Measurements from ENCODE around the gene AGBL5. TPM values are rescaled to one million over a fixed set of nuclear protein-coding genes. Genes with fewer than 3 reads are reported as not detected.

The AGBL5 gene
- polyA plus RNA-seq, 1 donor: 18.8 TPM

DNA sequence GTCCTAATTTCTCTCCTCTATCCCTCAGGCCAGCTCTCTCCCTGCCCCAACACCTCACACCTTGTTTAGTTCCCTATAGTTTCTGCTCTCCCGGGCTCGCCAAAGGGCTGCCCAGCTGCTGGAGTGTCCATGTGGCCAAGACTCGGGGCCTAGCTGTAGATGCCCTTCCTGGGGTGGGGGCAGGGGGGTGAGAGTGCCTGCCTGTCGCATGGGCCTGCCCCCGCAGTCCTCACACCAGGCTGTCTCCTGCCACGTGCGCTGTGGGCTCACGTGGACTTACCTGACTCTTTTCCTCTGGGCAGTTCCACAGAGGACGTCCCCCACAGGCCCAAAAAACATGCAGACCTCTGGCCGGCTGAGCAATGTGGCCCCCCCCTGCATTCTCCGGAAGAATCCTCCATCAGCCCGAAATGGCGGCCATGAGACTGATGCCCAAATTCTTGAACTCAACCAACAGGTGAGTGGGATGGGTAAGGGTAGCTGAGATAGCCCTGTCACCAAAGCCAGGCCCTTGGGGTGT, 26.1 kb upstream of the AGBL5 start:
- DNase-seq: no peak

DNA sequence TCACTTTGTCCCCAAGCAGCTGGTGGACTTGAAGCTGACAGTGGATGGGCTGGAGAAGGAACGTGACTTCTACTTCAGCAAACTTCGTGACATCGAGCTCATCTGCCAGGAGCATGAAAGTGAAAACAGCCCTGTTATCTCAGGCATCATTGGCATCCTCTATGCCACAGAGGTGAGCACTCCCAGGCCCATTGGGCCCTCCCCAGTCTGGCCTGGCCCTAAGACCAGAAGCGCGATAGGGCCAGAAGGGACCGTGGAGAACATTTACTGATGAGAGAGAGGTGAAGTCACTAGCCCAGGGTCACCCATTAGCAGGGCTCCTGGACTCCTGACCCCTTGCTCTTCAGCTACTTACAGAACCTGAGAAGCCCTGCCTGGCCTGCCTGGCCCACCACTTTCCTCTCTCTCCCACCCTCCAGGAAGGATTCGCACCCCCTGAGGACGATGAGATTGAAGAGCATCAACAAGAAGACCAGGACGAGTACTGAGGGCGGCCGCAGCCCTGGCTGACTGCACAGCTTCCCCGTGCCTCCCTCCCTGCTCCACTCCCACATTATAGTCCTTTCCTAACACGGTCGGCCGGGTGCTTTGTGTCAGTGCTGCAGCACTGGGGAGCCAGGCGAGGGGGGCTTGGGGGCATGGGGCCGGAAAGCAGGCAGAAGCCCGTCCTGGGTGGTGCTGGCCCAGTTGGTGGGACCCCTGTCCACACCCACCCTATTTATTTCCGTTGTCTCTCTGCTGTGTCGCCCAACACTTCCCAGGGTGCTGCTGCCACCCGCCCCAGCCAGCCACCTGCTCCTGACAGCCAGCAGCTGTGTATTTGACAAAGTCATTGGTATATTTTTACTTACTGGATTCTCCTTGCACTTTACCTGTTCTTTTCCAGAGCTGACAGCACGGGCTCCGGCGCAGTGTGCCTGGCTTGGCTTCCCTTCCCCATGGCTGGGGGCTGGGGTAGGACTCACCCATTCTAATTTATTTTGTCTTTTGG, 25.3 kb upstream of the AGBL5 start:
- no peak for DNase-seq

DNA sequence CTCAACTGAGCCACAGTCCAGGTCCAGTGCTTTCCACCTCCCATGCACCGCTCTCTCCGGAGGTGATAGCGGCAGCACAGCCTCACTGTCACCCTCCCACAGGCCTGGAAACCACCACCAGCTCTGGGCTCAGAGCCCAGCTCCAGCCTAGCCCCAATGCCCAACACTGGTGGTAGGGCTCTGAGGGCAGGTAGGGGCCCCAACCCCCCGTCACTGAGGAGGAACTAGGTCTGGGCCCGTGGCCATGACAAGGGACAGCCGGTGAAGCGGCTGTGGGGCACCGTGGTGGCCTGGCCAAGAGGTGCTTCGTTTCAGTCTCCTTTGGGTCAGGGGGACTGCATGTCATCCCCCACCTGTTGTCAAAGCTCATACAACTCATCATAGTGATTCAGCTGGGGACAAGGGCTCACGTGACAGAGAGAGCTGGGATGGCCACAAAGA, 24.2 kb upstream of the AGBL5 start:
- no peak for DNase-seq

DNA sequence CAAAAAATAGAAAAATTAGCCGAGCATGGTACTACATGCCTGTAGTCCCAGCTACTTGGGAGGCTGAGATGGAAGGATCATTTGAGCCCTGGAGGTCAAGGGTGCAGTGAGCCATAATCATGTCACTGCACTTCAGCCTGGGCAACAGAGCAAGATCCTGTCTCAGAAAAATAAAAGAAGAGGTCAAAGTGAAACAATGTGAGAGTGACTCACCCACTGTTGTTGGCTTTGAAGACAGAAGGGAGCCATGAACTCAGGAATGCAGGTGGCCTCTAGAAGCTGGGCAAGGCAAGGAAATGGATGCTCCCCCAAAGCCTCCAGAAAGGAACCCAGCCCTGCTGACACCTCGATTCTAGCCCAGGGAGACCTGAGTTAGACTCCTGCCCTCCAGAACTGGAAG, 22.4 kb upstream of the AGBL5 start:
- DNase-seq: no peak

DNA sequence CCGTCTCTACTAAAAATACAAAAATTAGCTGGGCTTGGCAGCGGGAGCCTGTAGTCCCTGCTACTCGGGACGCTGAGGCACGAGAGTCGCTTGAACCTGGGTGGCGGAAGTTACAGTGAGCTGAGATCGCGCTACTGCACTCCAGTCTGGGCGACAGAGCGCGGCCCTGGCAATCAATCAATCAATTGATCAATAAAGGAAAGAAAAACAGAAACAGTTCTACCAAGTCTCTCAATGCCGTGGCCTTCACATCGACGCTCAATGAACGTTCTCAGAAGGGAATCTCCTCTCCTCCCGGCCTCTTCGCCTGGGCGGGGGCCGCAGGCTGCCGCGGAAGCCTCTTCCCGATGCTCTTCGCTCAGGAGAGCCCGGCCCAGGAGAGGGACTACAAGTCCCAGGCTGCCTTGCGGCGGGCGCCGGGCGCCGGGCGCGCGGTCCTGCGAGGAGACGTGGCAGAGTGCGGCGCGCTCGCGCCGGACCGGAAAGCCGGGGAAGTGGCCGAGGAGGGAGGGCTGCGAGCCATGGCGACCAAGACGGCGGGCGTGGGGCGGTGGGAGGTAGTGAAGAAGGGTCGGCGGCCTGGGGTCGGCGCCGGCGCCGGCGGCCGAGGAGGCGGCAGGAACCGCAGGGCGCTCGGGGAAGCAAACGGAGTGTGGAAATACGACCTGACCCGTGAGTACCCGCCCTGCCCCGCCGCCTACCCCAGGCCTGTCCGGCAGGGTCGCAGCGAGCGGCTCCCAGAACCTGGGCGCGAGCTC, 18.8 kb upstream of the AGBL5 start, which contains the start of gene TMEM214:
TSS of gene TMEM214 (plus strand) at position 471 of the 758 bp plus-strand sequence. CDS start at position 522, 51 bp downstream.
- DNase-seq: peak; percentile 93

DNA sequence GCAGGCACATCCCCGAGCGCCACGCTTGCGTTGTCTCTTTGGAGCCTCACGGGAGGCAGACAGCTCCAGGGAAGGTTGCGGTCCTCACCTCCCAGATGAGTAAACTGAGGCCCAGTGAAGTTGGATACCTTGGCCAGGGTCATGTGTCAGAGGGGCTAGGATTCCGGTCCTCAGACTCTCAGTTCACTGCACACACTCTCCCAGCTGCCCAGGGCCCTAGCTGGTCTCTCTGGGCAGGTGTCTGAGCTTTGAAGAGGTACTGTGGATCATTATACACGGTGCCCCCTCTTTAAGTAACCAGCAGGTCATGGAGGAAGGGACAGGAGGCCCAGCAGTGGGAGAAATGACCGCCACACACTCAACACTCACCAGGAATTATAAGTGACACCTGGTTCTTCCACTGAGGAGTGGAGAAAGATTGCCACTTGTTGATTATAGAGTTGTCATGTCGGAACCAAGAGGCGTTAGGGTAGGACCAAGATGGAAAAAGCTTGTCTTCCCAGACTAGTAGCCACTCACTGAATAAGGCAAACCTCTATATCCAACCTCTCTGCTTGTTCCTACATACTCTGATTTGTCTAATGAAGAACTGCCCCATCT, 18.1 kb upstream of the AGBL5 start:
- no peak for DNase-seq

DNA sequence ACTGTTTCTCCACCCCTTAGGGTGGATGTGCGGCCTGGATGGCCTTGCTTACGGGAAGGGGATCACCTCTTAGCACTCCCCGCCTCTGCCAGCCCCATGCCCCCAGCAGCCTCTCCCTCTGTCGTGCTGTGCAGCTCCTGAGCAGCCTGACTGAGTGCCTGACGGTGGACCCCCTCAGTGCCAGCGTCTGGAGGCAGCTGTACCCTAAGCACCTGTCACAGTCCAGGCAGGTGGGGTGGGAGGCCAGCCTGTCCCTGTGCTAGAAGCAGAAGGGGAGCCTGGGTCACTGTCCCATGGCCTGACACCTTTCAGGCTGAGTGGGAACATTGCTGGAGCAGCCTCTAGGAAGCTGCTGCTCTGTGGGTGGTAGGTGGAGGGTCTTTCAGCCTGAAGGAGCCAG, 13.5 kb upstream of the AGBL5 start:
- DNase-seq: no peak

DNA sequence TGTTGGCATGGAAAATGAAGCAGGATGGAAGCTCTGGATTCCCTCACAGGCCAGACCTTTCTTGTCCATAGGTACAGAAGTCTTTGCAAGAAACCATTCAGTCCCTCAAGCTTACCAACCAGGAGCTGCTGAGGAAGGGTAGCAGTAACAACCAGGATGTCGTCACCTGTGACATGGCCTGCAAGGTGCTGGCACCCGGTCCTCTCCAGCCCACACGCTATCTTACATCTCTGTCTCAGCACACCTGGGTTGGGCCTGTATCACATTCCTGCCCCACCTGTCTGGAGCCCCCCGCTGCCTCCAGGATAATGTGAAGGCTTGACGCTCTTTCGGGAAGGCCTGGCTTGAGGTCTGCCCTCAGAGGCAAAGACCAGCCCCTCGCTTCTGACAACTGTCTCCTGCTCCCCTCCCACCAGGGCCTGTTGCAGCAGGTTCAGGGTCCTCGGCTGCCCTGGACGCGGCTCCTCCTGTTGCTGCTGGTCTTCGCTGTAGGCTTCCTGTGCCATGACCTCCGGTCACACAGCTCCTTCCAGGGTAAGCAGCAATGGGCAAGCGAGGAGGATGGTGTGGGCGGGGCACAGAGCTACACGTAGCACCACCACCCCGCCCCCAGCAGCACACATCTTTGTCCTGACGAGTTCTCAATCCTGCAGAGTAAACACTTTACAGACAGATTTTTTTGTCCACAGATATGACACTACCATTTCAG, 12.7 kb upstream of the AGBL5 start:
- DNase-seq: no peak

DNA sequence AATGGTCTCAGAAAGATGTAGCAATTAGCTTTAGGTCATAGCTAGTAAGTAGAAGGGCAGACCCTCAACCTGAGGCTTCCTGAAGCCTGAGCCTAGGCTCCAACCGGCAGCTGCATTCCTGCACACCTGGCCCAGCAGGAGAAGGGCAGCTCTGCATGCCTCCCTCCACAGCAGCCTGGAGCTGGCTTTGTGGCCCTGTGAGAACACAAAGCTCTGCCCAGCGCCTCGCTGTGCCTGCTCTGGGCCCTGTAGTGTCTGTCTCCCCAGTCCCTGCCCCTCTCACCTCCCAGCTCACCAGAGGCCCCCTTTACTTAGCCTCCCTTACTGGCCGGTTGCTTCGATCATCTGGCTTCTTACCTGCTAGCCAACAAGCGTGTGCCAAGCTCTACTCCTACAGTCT, 12.0 kb upstream of the AGBL5 start:
- DNase-seq: no peak

DNA sequence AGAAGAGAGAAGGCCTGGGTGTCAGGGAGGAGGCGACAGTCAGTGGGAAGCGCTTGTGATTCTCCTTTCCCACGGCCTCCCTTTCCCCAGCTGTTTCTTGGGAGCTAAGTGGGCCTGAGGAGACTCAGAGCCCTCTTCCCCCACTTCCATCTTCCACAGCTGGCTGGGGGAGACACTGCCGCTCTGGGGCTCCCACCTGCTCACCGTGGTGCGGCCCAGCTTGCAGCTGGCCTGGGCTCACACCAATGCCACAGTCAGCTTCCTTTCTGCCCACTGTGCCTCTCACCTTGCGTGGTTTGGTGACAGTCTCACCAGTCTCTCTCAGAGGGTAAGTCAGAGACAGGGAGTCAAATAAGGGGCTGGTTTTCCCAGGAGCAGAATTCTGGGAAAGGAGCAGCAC, 11.6 kb upstream of the AGBL5 start:
- DNase-seq: no peak

DNA sequence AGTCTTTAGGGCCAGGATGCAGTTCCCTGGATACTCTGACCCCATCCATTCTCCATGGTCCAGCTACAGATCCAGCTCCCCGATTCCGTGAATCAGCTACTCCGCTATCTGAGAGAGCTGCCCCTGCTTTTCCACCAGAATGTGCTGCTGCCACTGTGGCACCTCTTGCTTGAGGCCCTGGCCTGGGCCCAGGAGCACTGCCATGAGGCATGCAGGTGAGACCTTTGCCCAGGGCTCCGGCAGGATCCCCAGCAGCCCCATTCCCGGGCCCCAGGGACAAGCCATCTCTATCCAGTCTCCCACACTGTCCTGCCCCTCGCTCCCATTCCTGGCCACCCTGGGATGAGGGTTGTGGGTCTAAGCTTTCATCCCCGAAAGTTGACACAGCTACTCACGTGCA, 11.2 kb upstream of the AGBL5 start:
- no peak for DNase-seq

DNA sequence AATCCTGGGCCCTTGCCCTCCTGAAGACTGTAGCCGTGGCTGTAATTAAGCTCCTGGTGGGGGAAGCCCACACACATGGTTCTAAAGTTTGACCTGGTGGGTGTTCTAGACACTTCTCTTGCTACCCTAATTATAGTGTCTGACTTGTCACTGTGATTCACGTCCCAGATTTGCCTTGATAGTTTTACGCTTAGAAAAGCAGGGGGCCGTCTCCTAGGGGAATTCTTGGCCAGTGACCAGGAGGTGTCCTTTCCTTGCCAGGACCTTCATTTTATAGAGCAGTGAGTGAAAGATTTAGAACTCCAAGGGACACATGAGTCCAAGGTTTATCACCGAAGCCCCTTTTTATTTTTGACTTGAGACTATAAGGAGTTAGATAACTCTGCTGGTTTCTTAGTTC, 9.7 kb upstream of the AGBL5 start:
- DNase-seq: no peak

DNA sequence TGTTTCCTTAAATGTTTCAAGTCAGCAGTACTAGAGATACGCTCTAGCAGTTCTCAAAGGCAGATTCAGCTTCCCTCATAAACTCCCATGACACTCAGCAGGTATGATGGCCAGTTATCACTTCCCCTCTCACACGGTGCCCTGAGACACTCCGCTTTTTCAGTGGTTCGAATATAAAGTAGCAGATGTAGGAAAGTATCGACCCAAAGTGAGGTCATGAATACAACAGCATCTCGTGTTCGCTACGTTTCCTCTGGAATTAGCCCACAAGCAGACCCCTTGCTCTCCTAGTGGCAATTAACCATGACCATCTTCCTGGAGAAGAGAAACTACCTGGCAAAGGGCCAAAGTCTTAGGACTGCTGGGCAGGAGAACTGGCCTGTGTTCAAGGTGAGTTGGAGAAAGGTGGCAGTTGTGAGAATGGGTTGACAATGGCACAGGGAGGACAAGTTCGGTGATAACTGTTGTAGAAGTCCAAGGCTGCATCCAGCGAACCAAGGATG, 9.3 kb upstream of the AGBL5 start:
- DNase-seq: no peak

DNA sequence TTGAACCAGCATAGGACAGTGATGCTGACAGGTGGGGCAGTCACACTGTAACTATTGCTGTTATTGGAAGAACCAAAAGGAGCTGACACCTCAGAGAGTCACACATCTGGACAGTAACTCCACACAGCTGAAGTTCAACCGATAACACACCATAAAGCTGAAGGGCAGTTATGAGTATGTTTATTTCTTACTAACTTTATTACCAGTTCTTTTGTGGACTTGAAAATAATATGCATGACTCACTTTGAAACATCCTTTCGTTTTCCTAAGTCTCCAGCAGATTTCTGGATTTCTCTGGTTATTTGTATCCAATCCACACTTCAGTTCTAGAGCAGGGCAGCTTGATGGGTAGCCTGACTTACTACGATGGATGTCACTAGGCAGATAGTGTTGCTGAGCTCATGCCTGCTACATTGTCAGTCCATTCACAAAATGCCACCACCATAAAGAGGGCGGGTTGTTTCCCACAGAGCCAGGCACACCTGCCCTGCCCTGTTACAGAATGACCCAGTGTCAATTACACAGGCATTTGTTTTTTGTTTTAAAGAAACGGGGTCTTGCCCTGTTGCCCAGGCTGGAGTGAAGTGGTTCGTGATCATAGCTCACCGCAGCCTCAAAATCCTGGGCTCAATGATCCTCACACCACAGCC, 8.4 kb upstream of the AGBL5 start:
- DNase-seq: no peak

DNA sequence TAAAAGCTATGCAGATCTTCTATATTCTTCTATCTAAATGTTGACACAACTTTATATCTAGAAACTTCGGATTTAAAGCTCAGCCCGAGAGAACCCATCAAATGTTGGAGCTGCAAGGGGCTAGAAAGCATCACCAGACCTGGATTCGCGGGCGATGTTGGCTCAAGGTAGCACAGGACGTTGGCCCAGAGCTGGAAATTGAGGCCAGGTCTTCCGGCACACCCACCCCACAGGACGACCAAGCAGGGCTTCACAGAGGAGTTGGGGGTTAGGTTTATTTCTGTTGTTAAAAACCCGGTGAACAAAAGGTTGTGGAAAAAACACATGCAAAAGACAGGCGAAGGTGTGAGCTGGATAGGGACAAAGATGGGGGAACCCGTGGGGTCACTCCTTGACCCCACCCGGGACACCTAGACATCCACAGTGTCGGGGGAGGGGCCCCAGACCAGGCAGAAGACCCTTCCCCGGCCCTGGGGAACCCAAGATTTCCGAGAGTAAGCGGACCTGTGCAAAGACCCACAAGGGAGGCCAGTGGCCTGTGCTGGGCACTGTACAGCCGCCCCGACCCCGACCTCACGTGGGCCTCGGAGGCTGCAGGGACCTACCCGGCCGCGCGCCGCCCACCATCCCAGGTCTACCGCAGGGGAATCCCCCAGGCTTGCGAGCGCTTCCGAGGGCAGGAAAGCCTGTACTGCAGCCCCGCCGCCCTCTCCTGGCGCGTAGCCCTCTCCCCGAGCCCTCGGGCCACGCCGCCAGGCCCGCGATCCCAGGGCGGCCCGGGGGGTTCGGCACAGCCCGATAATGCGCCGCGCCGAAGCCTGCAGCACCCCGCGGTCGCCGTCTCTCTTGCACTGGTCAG, 1.8 kb upstream of the AGBL5 start:
- peak; percentile 40 for DNase-seq

DNA sequence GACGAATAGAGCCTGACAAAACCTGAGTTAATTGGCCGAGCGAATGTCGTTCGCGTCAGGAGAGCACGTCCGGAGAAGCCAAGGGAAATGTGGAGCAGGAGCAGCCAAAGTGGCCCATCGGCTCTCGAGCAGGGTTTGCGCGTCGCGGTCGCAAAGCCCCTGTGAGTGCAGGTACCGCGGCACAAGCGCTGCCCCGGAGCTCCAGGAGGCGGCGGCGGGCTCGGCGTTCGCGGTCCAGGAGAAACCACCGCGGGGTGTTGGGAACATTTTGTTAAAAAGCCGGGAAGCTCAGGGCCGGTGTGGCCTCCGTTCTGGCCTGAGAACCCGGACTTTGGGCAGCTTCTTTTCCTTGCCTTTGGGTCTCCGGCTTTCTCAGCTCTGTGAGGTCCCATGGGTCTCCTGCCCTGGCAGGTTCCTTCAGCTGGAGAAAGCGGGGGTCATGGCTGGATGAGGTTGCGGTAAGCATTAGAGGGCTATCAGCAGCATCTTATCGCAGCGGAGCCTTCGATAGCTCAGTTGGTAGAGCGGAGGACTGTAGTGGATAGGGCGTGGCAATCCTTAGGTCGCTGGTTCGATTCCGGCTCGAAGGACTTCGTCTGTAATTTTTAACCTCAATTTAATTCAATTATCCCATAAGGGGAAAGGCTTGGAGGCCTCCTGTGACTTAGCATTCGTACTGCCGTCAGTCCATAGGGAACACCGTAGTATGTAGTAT, 1.0 kb upstream of the AGBL5 start:
- DNase-seq: peak; percentile 95

DNA sequence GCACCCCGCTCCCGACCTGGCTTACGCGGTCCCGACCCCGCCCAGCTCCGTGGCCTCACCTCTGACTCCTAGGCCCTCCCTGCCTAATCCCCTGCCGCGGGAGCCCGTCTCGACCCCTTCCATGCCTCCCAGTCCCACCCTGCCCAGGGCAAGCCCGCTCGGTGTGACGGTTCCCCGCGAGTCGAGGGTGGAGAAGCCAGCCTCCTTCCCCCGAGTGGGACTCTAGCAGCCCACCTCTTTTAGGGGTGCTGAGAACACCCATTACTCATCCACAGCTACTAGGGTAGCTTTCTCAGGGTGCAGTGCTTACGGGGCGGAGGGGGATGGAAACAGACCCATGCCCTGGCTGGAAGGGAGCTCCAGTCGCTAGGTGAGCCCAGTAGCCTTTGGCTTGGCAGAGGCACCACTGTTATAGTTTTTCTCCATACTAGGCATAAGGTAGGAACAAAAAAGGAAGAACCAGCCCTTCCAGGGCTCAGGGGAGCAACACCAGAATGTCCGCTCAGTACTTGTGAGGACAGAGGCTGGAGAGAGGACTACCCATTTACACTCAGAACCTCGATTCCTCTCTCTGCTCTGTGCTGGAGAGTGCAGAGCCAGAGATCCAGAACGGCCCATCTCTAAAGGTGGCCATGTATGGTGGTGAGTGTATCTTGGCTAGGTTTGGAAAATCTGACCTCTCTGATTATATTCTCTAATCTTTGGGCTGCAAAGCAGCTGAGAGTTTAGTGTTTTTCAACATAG, 606 bp downstream of the AGBL5 start:
- DNase-seq: no peak

DNA sequence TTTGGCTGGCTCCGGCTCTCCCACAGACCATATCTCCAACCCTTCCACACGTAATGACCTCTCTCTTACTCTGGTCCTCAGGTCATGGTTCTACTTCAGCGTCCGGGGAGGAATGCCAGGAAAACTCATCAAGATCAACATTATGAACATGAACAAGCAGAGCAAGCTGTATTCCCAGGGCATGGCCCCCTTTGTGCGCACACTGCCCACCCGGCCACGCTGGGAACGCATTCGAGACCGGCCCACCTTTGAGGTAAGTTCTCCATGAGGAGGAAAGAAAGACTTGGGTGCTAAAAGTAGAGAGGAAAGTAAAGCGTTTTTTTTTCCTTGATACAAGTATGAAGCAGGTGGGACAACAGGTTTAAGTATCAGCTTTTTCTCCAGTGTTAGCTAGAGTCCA, 1.9 kb downstream of the AGBL5 start:
- DNase-seq: no peak

DNA sequence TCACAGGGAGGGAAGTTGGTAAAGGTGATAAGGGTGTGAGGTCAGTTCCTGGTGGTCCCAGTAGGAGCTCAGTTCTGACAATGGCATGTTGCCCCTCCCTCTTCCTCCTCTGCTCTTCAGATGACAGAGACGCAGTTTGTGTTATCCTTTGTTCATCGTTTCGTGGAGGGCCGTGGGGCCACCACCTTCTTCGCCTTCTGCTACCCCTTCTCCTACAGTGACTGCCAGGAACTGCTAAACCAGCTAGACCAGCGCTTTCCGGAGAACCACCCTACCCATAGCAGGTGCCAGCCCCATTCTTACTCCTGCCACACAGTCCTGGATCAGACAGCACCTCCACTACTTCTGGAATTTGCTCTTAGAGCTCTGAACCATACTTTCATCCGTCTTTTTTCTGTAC, 2.3 kb downstream of the AGBL5 start:
- no peak for DNase-seq

Data from hindlimb muscle (tissue), 1 donor.